Measurements from ENCODE around the gene LRP10.
"Not testable (repeated sequence)": the region's sequence is repeated elsewhere in the genome, so short reads cannot be mapped to it uniquely, and the experiment has no call there.

LRP10 gene

GRCh38 chr14:22907429-22907828 is 35.9 kb downstream of the LRP10 start:
- Histone ChIP-seq H3K4me1 (ENCODE audit: control insufficient read depth, insufficient read depth, low read depth, low read length) (no peaks in the 10 kb centered on the region), H3K4me3 (ENCODE audit: insufficient read depth in 1 of 2, low read depth in 1 of 2, low read length in 2 of 2) (no peak overlapping the region), H3K18ac (ENCODE audit: low read depth in 1 of 2, low read length in 2 of 2) (no peak overlapping the region), H2AFZ (ENCODE audit: low read depth, low read length) (no peak overlapping the region), H3K4ac (ENCODE audit: low read depth in 1 of 2, low read length in 2 of 2) (no peak overlapping the region), H3K4me2 (ENCODE audit: low read length, poor library complexity, severe bottlenecking) (no peak overlapping the region), H3K79me1 (replicated peaks; ENCODE audit: low read length, poor library complexity, severe bottlenecking) (peaks cover 17% of the 10 kb centered on the region), H3K9me3 (ENCODE audit: control insufficient read depth, low read length) (no peaks in the 10 kb centered on the region), H3K27ac (ENCODE audit: low read length, poor library complexity, severe bottlenecking) (no peak overlapping the region), H4K8ac (ENCODE audit: low read length) (no peak overlapping the region), H3K27me3 (ENCODE audit: control insufficient read depth in 1 of 2, insufficient read depth in 1 of 2, low read length in 2 of 2) (no peaks in the 10 kb centered on the region), H4K91ac (ENCODE audit: low read length) (no peak overlapping the region), H2BK12ac (ENCODE audit: low read length in 2 of 2) (no peak overlapping the region), H2AK5ac (ENCODE audit: low read length, severe bottlenecking) (no peak overlapping the region), H3K14ac (ENCODE audit: low read length in 2 of 2) (no peak overlapping the region), H3K23ac (ENCODE audit: low read length in 2 of 2) (no peak overlapping the region), H2BK120ac (ENCODE audit: low read depth, low read length) (no peak overlapping the region), H2BK15ac (ENCODE audit: low read depth, poor library complexity, severe bottlenecking) (no peak overlapping the region), H2BK5ac (ENCODE audit: low read depth, low read length, poor library complexity, severe bottlenecking) (no peak overlapping the region), H3K36me3 (ENCODE audit: control insufficient read depth in 1 of 2, insufficient read depth in 2 of 2, low read depth in 1 of 2, low read length in 2 of 2) (peaks cover 58 to 78% of the 10 kb centered on the region in 2 experiments), H3K9ac (ENCODE audit: low read length) (no peak overlapping the region)
- no peak for DNase-seq
- WGBS = no CpG with 5 or more reads among the region's 3 CpGs

GRCh38 chr14:22908601-22909000 is 37.1 kb downstream of the LRP10 start:
- Histone ChIP-seq H3K4me1 (ENCODE audit: control insufficient read depth, insufficient read depth, low read depth, low read length) (no peaks in the 10 kb centered on the region), H3K9ac (ENCODE audit: low read length) (peak overlapping the region; percentile 27), H3K18ac (ENCODE audit: low read depth in 1 of 2, low read length in 2 of 2) (no peak overlapping the region), H2AK5ac (ENCODE audit: low read length, severe bottlenecking) (no peak overlapping the region), H3K9me3 (ENCODE audit: control insufficient read depth, low read length) (no peaks in the 10 kb centered on the region), H2BK5ac (ENCODE audit: low read depth, low read length, poor library complexity, severe bottlenecking) (no peak overlapping the region), H3K79me1 (replicated peaks; ENCODE audit: low read length, poor library complexity, severe bottlenecking) (peaks cover 12% of the 10 kb centered on the region), H3K4ac (ENCODE audit: low read depth in 1 of 2, low read length in 2 of 2) (no peak overlapping the region), H4K8ac (ENCODE audit: low read length) (no peak overlapping the region), H2BK120ac (ENCODE audit: low read depth, low read length) (no peak overlapping the region), H3K14ac (ENCODE audit: low read length in 2 of 2) (no peak overlapping the region), H3K4me2 (ENCODE audit: low read length, poor library complexity, severe bottlenecking) (no peak overlapping the region), H3K23ac (ENCODE audit: low read length in 2 of 2) (no peak overlapping the region), H4K91ac (ENCODE audit: low read length) (no peak overlapping the region), H3K4me3 (ENCODE audit: insufficient read depth in 1 of 2, low read depth in 1 of 2, low read length in 2 of 2) (no peak overlapping the region), H3K36me3 (ENCODE audit: control insufficient read depth in 1 of 2, insufficient read depth in 2 of 2, low read depth in 1 of 2, low read length in 2 of 2) (peaks cover 49 to 68% of the 10 kb centered on the region in 2 experiments), H2BK12ac (ENCODE audit: low read length in 2 of 2) (no peak overlapping the region), H3K27ac (ENCODE audit: low read length, poor library complexity, severe bottlenecking) (no peak overlapping the region), H2AFZ (ENCODE audit: low read depth, low read length) (no peak overlapping the region), H3K27me3 (ENCODE audit: control insufficient read depth in 1 of 2, insufficient read depth in 1 of 2, low read length in 2 of 2) (no peaks in the 10 kb centered on the region), H2BK15ac (ENCODE audit: low read depth, poor library complexity, severe bottlenecking) (no peak overlapping the region)
- 98% methylated on average over 8 of the region's 8 CpGs for WGBS
- peak; percentile 52 for DNase-seq

GRCh38 chr14:22910916-22911315 is 39.4 kb downstream of the LRP10 start:
- 100% methylated on average over 4 of the region's 5 CpGs for WGBS

GRCh38 chr14:22914836-22915235 is 43.3 kb downstream of the LRP10 start:
- DNase-seq; H3K27me3 ChIP-seq (ENCODE audit: control insufficient read depth in 1 of 2, insufficient read depth in 1 of 2, low read length in 2 of 2); H3K9me3 ChIP-seq (ENCODE audit: control insufficient read depth, low read length); H3K4me2 ChIP-seq (ENCODE audit: low read length, poor library complexity, severe bottlenecking); H4K91ac ChIP-seq (ENCODE audit: low read length); H3K27ac ChIP-seq (ENCODE audit: low read length, poor library complexity, severe bottlenecking); H3K4me3 ChIP-seq (ENCODE audit: insufficient read depth in 1 of 2, low read depth in 1 of 2, low read length in 2 of 2); H3K4ac ChIP-seq (ENCODE audit: low read depth in 1 of 2, low read length in 2 of 2); H3K18ac ChIP-seq (ENCODE audit: low read depth in 1 of 2, low read length in 2 of 2); H3K9ac ChIP-seq (ENCODE audit: low read length); H2BK120ac ChIP-seq (ENCODE audit: low read depth, low read length); H2BK15ac ChIP-seq (ENCODE audit: low read depth, poor library complexity, severe bottlenecking); H2AFZ ChIP-seq (ENCODE audit: low read depth, low read length); H3K79me1 ChIP-seq (replicated peaks; ENCODE audit: low read length, poor library complexity, severe bottlenecking); H3K14ac ChIP-seq (ENCODE audit: low read length in 2 of 2); H3K4me1 ChIP-seq (ENCODE audit: control insufficient read depth, insufficient read depth, low read depth, low read length); H2BK12ac ChIP-seq (ENCODE audit: low read length in 2 of 2); H2BK5ac ChIP-seq (ENCODE audit: low read depth, low read length, poor library complexity, severe bottlenecking); H2AK5ac ChIP-seq (ENCODE audit: low read length, severe bottlenecking); H4K8ac ChIP-seq (ENCODE audit: low read length); H3K23ac ChIP-seq (ENCODE audit: low read length in 2 of 2): not testable (repeated sequence)
- peaks cover 12 to 23% of the 10 kb centered on the region in 2 experiments for H3K36me3 ChIP-seq (ENCODE audit: control insufficient read depth in 1 of 2, insufficient read depth in 2 of 2, low read depth in 1 of 2, low read length in 2 of 2)
- WGBS = no CpG with 5 or more reads among the region's 4 CpGs

More at GRCh38 chr14:22910916-22911315, 39.4 kb downstream of the LRP10 start:
- H3K4me1 ChIP-seq (ENCODE audit: control insufficient read depth, insufficient read depth, low read depth, low read length) = no peaks in the 10 kb centered on the region
- H3K4me3 ChIP-seq (ENCODE audit: insufficient read depth in 1 of 2, low read depth in 1 of 2, low read length in 2 of 2) = no peak overlapping the region
- H3K14ac ChIP-seq (ENCODE audit: low read length in 2 of 2) = no peak overlapping the region
- peaks cover 11% of the 10 kb centered on the region for H3K79me1 ChIP-seq (replicated peaks; ENCODE audit: low read length, poor library complexity, severe bottlenecking)
- H3K23ac ChIP-seq (ENCODE audit: low read length in 2 of 2) = no peak overlapping the region
- H2AFZ ChIP-seq (ENCODE audit: low read depth, low read length) = no peak overlapping the region
- no peaks in the 10 kb centered on the region for H3K27me3 ChIP-seq (ENCODE audit: control insufficient read depth in 1 of 2, insufficient read depth in 1 of 2, low read length in 2 of 2)
- no peak overlapping the region for H3K4ac ChIP-seq (ENCODE audit: low read depth in 1 of 2, low read length in 2 of 2)
- no peak overlapping the region for H3K4me2 ChIP-seq (ENCODE audit: low read length, poor library complexity, severe bottlenecking)
- H2BK5ac ChIP-seq (ENCODE audit: low read depth, low read length, poor library complexity, severe bottlenecking) = no peak overlapping the region
- DNase-seq = no peak
- no peak overlapping the region for H2BK12ac ChIP-seq (ENCODE audit: low read length in 2 of 2)
- H2BK120ac ChIP-seq (ENCODE audit: low read depth, low read length) = no peak overlapping the region
- H3K9ac ChIP-seq (ENCODE audit: low read length) = no peak overlapping the region
- H3K27ac ChIP-seq (ENCODE audit: low read length, poor library complexity, severe bottlenecking) = no peak overlapping the region
- H2BK15ac ChIP-seq (ENCODE audit: low read depth, poor library complexity, severe bottlenecking) = no peak overlapping the region
- H3K18ac ChIP-seq (ENCODE audit: low read depth in 1 of 2, low read length in 2 of 2) = no peak overlapping the region
- no peak overlapping the region for H4K8ac ChIP-seq (ENCODE audit: low read length)
- peaks cover 36 to 50% of the 10 kb centered on the region in 2 experiments for H3K36me3 ChIP-seq (ENCODE audit: control insufficient read depth in 1 of 2, insufficient read depth in 2 of 2, low read depth in 1 of 2, low read length in 2 of 2)
- H2AK5ac ChIP-seq (ENCODE audit: low read length, severe bottlenecking) = no peak overlapping the region
- H4K91ac ChIP-seq (ENCODE audit: low read length) = no peak overlapping the region
- no peaks in the 10 kb centered on the region for H3K9me3 ChIP-seq (ENCODE audit: control insufficient read depth, low read length)
